ENCODE results near the gene KCNN3. TPM values are rescaled to one million over a fixed set of nuclear protein-coding genes. Genes with fewer than 3 reads are reported as not detected.

Gene KCNN3
- total RNA-seq, 1 experiment from 2014 or later, result 0.26 TPM

- Histone ChIP-seq H3K4me2 (ENCODE audit: low read length) (no peak overlapping the region), H3K27ac (ENCODE audit: low read length) (no peak overlapping the region), H3K4me3 (ENCODE audit: low read length) (no peak overlapping the region), H3F3A (ENCODE audit: low read length, unreplicated experiment) (no peaks in the 10 kb centered on the region), H4K20me1 (ENCODE audit: low read length) (no peaks in the 10 kb centered on the region), H3K4me1 (ENCODE audit: insufficient read depth, low read length) (peaks cover 37% of the 10 kb centered on the region), H3K9me2 (replicated peaks; ENCODE audit: low read length) (no peaks in the 10 kb centered on the region), H3K36me3 (ENCODE audit: low read depth, low read length) (no peaks in the 10 kb centered on the region), H2AFZ (ENCODE audit: low read length) (peak overlapping the region; percentile 55; the same call in 1 of the 2 replicates), H3K27me3 (ENCODE audit: low read length) (no peaks in the 10 kb centered on the region), H3K9ac (ENCODE audit: low read length) (no peak overlapping the region), H3K9me3 (ENCODE audit: low read length) (no peaks in the 10 kb centered on the region), H3K79me2 (ENCODE audit: low read length) (no peaks in the 10 kb centered on the region)
- ChIA-PET POLR2A (ENCODE audit: unreplicated experiment) (no interaction called here), CTCF (no interaction called here)
- DNase-seq (no peak), ATAC-seq (no peak)
- intact Hi-C loops (cut with micrococcal nuclease), result no loop called here
- TF ChIP-seq EZH2 (IDR thresholded peaks at IDR 0.05; ENCODE audit: low read length, unreplicated experiment) (no peak), EZH2phosphoT487 (IDR thresholded peaks at IDR 0.05; ENCODE audit: borderline replicate concordance, low read length) (no peak), CTCF (conservative IDR thresholded peaks at IDR 0.05; ENCODE audit: low read depth, low read length) (no peak)
- BruUV-seq (replicated peaks), result no TSS peak
Observed at GRCh38 chr1:154726896-154727753, 143.0 kb downstream of the KCNN3 start.

GRCh38 chr1:154726443-154726842 lies 143.6 kb downstream of the KCNN3 start:
- H3K36me3 ChIP-seq (ENCODE audit: low read depth, low read length), result no peaks in the 10 kb centered on the region
- ChIA-PET POLR2A (ENCODE audit: unreplicated experiment) (no interaction called here), CTCF (no interaction called here)
- no peak overlapping the region for H3K27ac ChIP-seq (ENCODE audit: low read length)
- no peak overlapping the region for H3K9ac ChIP-seq (ENCODE audit: low read length)
- no peaks in the 10 kb centered on the region for H3K27me3 ChIP-seq (ENCODE audit: low read length)
- no peaks in the 10 kb centered on the region for H3K79me2 ChIP-seq (ENCODE audit: low read length)
- no peak overlapping the region for H3K4me3 ChIP-seq (ENCODE audit: low read length)
- TF ChIP-seq EZH2 (IDR thresholded peaks at IDR 0.05; ENCODE audit: low read length, unreplicated experiment), result no peak
- no peak for TF ChIP-seq EZH2phosphoT487 (IDR thresholded peaks at IDR 0.05; ENCODE audit: borderline replicate concordance, low read length)
- TF ChIP-seq CTCF (conservative IDR thresholded peaks at IDR 0.05; ENCODE audit: low read depth, low read length), result no peak
- no peaks in the 10 kb centered on the region for H4K20me1 ChIP-seq (ENCODE audit: low read length)
- ATAC-seq (0 out of 2 replicates have a peak, but pooled peaks have one; percentile 18), DNase-seq (peak; percentile 61)
- H3K9me3 ChIP-seq (ENCODE audit: low read length), result no peaks in the 10 kb centered on the region
- no TSS peak for BruUV-seq (replicated peaks)
- H3F3A ChIP-seq (ENCODE audit: low read length, unreplicated experiment), result no peaks in the 10 kb centered on the region
- intact Hi-C loops (cut with micrococcal nuclease), result no loop called here
- H3K9me2 ChIP-seq (replicated peaks; ENCODE audit: low read length), result no peaks in the 10 kb centered on the region
- H3K4me1 ChIP-seq (ENCODE audit: insufficient read depth, low read length), result peaks cover 37% of the 10 kb centered on the region
- H2AFZ ChIP-seq (ENCODE audit: low read length), result peak overlapping the region; percentile 55; the same call in 1 of the 2 replicates
- no peak overlapping the region for H3K4me2 ChIP-seq (ENCODE audit: low read length)

- no peaks in the 10 kb centered on the region for H3K36me3 ChIP-seq (ENCODE audit: low read depth, low read length)
- H3F3A ChIP-seq (ENCODE audit: low read length, unreplicated experiment), result no peaks in the 10 kb centered on the region
- H3K4me3 ChIP-seq (ENCODE audit: low read length), result no peak overlapping the region
- H3K27me3 ChIP-seq (ENCODE audit: low read length), result no peaks in the 10 kb centered on the region
- DNase-seq (no peak), ATAC-seq (no peak)
- H3K9me2 ChIP-seq (replicated peaks; ENCODE audit: low read length), result no peaks in the 10 kb centered on the region
- no TSS peak for BruUV-seq (replicated peaks)
- intact Hi-C loops (cut with micrococcal nuclease), result no loop called here
- no peaks in the 10 kb centered on the region for H3K9me3 ChIP-seq (ENCODE audit: low read length)
- TF ChIP-seq EZH2phosphoT487 (IDR thresholded peaks at IDR 0.05; ENCODE audit: borderline replicate concordance, low read length), result no peak
- no peak for TF ChIP-seq EZH2 (IDR thresholded peaks at IDR 0.05; ENCODE audit: low read length, unreplicated experiment)
- TF ChIP-seq CTCF (conservative IDR thresholded peaks at IDR 0.05; ENCODE audit: low read depth, low read length), result no peak
- H3K4me1 ChIP-seq (ENCODE audit: insufficient read depth, low read length), result peaks cover 33% of the 10 kb centered on the region
- POLR2A ChIA-PET (ENCODE audit: unreplicated experiment), result no interaction called here
- no peak overlapping the region for H3K9ac ChIP-seq (ENCODE audit: low read length)
- no peaks in the 10 kb centered on the region for H4K20me1 ChIP-seq (ENCODE audit: low read length)
- no peak overlapping the region for H3K27ac ChIP-seq (ENCODE audit: low read length)
- H3K79me2 ChIP-seq (ENCODE audit: low read length), result no peaks in the 10 kb centered on the region
- H3K4me2 ChIP-seq (ENCODE audit: low read length), result no peak overlapping the region
- 0 out of 2 replicates have a peak overlapping the region, but pooled peaks have one; percentile 55 for H2AFZ ChIP-seq (ENCODE audit: low read length)
- CTCF ChIA-PET, result no interaction called here
Observed at GRCh38 chr1:154725865-154726264, 144.2 kb downstream of the KCNN3 start.
